ENCODE data around the gene AMER3. TPM values are rescaled to one million over a fixed set of nuclear protein-coding genes. Genes with fewer than 3 reads are reported as not detected.

The AMER3 gene
- total and polyA plus RNA-seq, 2 donors from 2014 or later = not detected

DNA sequence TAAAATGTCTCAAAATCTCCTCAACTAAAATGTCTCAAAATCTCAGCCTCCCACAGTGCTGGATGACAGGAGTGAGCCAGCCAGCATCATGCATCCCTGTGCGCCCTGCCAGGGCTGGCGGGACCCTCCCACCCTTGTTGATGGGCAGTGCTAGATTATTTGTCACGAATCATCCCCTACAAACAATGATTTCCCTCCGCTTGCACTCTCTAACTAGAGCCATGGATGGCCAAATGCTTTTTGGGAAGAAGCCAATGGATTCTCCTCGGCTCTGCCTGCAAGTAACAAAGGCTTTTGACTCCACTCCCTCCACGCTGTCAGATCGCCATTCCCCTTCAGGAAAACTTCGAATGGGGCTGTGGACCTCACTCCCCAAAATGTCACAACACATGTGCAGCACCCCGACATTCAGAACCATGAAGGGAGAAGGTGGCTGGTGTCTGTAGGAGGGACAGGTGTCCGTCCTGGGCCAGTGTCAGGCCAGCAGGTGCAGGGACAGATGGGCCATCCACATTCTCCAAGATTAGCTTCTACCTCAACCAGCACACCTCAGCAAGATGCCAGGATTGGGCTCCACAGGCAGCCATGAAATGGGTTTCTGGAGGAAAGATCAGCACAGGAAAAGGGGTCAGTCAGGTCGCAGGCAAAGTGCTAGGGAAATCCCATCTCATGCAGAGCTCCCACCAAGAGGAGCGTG lies 11.5 kb downstream of the AMER3 start:
- H3K9ac ChIP-seq (ENCODE audit: low read length in 3 of 3) = no peak overlapping the region
- DNase-seq = peak in 1 of 5 donors; percentile 23
- no peak overlapping the region for H3K27ac ChIP-seq (ENCODE audit: low read depth in 2 of 2, low read length in 2 of 2)
- no peaks in the 10 kb centered on the region for H3K36me3 ChIP-seq (ENCODE audit: control insufficient read depth in 2 of 3, insufficient read depth in 3 of 3, low read length in 3 of 3)
- H3K27me3 ChIP-seq (ENCODE audit: control insufficient read depth, insufficient read depth, low read length) = no peaks in the 10 kb centered on the region
- no peak for FAIRE-seq
- H3K4me1 ChIP-seq (ENCODE audit: control insufficient read depth in 2 of 3, insufficient read depth in 2 of 3, low read depth in 1 of 3, low read length in 3 of 3) = no peaks in the 10 kb centered on the region
- H3K4me3 ChIP-seq (ENCODE audit: low read length in 3 of 3) = no peak overlapping the region
- TF ChIP-seq, protein P1, sequence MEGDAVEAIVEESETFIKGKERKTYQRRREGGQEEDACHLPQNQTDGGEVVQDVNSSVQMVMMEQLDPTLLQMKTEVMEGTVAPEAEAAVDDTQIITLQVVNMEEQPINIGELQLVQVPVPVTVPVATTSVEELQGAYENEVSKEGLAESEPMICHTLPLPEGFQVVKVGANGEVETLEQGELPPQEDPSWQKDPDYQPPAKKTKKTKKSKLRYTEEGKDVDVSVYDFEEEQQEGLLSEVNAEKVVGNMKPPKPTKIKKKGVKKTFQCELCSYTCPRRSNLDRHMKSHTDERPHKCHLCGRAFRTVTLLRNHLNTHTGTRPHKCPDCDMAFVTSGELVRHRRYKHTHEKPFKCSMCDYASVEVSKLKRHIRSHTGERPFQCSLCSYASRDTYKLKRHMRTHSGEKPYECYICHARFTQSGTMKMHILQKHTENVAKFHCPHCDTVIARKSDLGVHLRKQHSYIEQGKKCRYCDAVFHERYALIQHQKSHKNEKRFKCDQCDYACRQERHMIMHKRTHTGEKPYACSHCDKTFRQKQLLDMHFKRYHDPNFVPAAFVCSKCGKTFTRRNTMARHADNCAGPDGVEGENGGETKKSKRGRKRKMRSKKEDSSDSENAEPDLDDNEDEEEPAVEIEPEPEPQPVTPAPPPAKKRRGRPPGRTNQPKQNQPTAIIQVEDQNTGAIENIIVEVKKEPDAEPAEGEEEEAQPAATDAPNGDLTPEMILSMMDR (IDR thresholded peaks at IDR 0.05; ENCODE audit: borderline replicate concordance, extremely low read depth, insufficient read depth) = no peak
- no peaks in the 10 kb centered on the region for H3K9me3 ChIP-seq (ENCODE audit: control insufficient read depth in 2 of 3, insufficient read depth in 1 of 3, low read length in 3 of 3)
- intact Hi-C loops (cut with DNase I) = no loop called here

DNA sequence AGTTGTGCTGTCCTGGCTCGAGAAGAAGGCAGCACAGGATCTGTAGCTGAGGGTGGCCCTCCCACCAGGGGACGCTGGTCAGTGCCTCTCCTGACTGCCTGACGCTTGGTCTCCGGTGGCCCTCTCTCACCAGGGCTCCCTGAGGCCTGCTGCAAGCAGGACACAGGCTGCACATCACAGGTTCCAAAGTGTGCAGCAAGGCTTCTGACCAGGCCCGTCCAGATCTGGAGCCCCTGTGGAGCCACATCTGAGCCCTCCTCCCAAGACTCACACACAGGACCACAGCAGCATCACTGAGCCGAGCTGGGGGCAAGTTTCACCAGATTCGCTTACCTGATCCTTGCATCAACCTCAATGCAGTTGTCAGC lies 12.1 kb downstream of the AMER3 start:
- no peak for FAIRE-seq
- intact Hi-C loops (cut with DNase I) = no loop called here

DNA sequence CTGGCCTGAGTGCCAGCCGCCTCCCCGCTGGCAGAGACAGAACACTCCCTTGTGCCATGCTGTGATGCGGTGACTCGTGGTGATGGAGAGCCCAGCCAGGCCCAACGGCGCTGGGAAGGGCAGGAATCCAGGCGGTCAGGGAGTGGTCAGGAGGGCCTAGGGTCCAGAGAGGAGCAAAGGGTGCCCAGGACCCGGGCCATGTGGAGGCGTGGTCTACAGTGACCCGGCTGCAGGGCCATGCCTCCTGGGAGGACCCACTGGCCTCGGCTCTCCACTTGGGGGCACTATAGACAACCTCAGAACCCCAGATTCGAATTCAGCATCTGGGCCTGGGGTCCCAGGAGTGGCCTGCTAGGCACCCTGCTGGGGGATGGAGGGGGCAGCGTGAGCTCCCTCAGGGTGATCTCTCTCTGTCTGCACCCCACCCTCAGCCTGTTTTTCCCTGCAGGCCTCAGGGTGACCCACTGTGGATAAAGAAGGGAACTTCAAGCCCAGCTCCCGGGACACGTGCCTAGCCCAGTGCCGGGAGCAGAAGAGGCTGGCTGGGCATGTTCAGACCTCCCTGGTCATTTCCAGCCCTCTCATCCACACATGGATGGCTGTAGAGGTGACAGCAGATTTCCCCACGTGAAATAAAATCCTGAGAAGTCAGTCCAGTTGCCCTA lies 13.0 kb downstream of the AMER3 start:
- H3K9ac ChIP-seq (ENCODE audit: low read length in 3 of 3) = no peak overlapping the region
- no peak overlapping the region for H3K4me3 ChIP-seq (ENCODE audit: low read length in 3 of 3)
- H3K4me1 ChIP-seq (ENCODE audit: control insufficient read depth in 2 of 3, insufficient read depth in 2 of 3, low read depth in 1 of 3, low read length in 3 of 3) = no peaks in the 10 kb centered on the region
- no peak for FAIRE-seq
- intact Hi-C loops (cut with DNase I) = no loop called here
- H3K36me3 ChIP-seq (ENCODE audit: control insufficient read depth in 2 of 3, insufficient read depth in 3 of 3, low read length in 3 of 3) = no peaks in the 10 kb centered on the region
- no peak overlapping the region for H3K27ac ChIP-seq (ENCODE audit: low read depth in 2 of 2, low read length in 2 of 2)
- H3K9me3 ChIP-seq (ENCODE audit: control insufficient read depth in 2 of 3, insufficient read depth in 1 of 3, low read length in 3 of 3) = peaks cover 0 to 2% (median 0%) of the 10 kb centered on the region in 3 donors
- TF ChIP-seq, protein P1 (IDR thresholded peaks at IDR 0.05; ENCODE audit: borderline replicate concordance, extremely low read depth, insufficient read depth) = no peak
- H3K27me3 ChIP-seq (ENCODE audit: control insufficient read depth, insufficient read depth, low read length) = no peaks in the 10 kb centered on the region
- DNase-seq = peak in 1 of 5 donors; percentile 56

More for the DNA sequence above, 12.1 kb downstream of the AMER3 start:
- H3K9me3 ChIP-seq (ENCODE audit: control insufficient read depth in 2 of 3, insufficient read depth in 1 of 3, low read length in 3 of 3) = no peaks in the 10 kb centered on the region
- H3K9ac ChIP-seq (ENCODE audit: low read length in 3 of 3) = no peak overlapping the region
- TF ChIP-seq, protein P1 (IDR thresholded peaks at IDR 0.05; ENCODE audit: borderline replicate concordance, extremely low read depth, insufficient read depth) = no peak
- no peak overlapping the region for H3K4me3 ChIP-seq (ENCODE audit: low read length in 3 of 3)
- H3K4me1 ChIP-seq (ENCODE audit: control insufficient read depth in 2 of 3, insufficient read depth in 2 of 3, low read depth in 1 of 3, low read length in 3 of 3) = no peaks in the 10 kb centered on the region
- H3K27ac ChIP-seq (ENCODE audit: low read depth in 2 of 2, low read length in 2 of 2) = no peak overlapping the region
- DNase-seq = peak in 1 of 5 donors; percentile 43
- no peaks in the 10 kb centered on the region for H3K36me3 ChIP-seq (ENCODE audit: control insufficient read depth in 2 of 3, insufficient read depth in 3 of 3, low read length in 3 of 3)
- H3K27me3 ChIP-seq (ENCODE audit: control insufficient read depth, insufficient read depth, low read length) = no peaks in the 10 kb centered on the region

All from kidney (tissue), 14 donors.